Tibial artery (tissue), 4 donors: ENCODE data around the gene EXOC6.

Experiments used
- DNase-seq, 2 donors: peaks; one replicate each; pipeline ENCODE4 v3.0.0-alpha.2; 2019
- H3K27ac ChIP-seq, 2 donors: fragments of 200-600 bp; sonication (generic) in 1 of 2; 1 replicate in 1 of 2; 2 replicates in 1 of 2; pipeline ENCODE4 v1.5.1; 2018 to 2019; ENCODE audit warnings: mild to moderate bottlenecking in 1 of 2
- H3K27me3 ChIP-seq, 2 donors: fragments of 200-600 bp; sonication (generic) in 1 of 2; one replicate each; pipeline versions ENCODE4 v1.5.1 to v1.6.0; 2016 to 2019
- H3K36me3 ChIP-seq, 3 donors: fragments of 200-600 bp; sonication (generic) in 2 of 3; one replicate each; pipeline ENCODE4 v1.5.1; 2016 to 2019; ENCODE audit warnings: mild to moderate bottlenecking in 2 of 3
- H3K4me1 ChIP-seq, 4 donors: fragments of 200-600 bp; sonication (generic) in 2 of 4; 1 replicate in 3 of 4; 2 replicates in 1 of 4; pipeline ENCODE4 v1.5.1; 2016 to 2019
- H3K4me3 ChIP-seq, 2 donors: fragments of 200-600 bp; sonication (generic) in 1 of 2; 1 replicate in 1 of 2; 2 replicates in 1 of 2; pipeline ENCODE4 v1.5.1; 2018 to 2019; ENCODE audit warnings: mild to moderate bottlenecking in 2 of 2
- H3K9me3 ChIP-seq, 3 donors: fragments of 200-600 bp; sonication (generic) in 1 of 3; one replicate each; pipeline ENCODE4 v1.5.1; 2016 to 2019
- intact Hi-C: fragments of 100-400 bp; cut with DNase I; formaldehyde crosslinking; loops from one replicate; pipeline ENCODE4 v1.15.0; 2023; ENCODE audit warnings: low total_unique reads
- TF ChIP-seq, protein P1 (sequence below), 2 experiments: fragments of 200-600 bp in 1 of 2; fragments of 450-650 bp in 1 of 2; IDR thresholded peaks; one replicate each; pipeline ENCODE4 v1.5.1; 2017 to 2019; ENCODE audit warnings: antibody characterized with exemption in 2 of 2, mild to moderate bottlenecking in 1 of 2, moderate library complexity in 1 of 2

The EXOC6 gene

GRCh38 chr10:93066544-93066913, 218.2 kb downstream of the EXOC6 start:
- Histone ChIP-seq H3K9me3 (no peaks in the 10 kb centered on the region), H3K27ac (no peak overlapping the region), H3K36me3 (no peaks in the 10 kb centered on the region), H3K4me3 (no peak overlapping the region), H3K27me3 (peaks cover 0 to 95% of the 10 kb centered on the region in 2 donors), H3K4me1 (peaks cover 0 to 44% (median 37%) of the 10 kb centered on the region in 4 donors)
- intact Hi-C loops, result loop anchor here (10.0 kb wide), 1 partner anchor 102 kb away; no protein-coding TSS in a partner anchor
- TF ChIP-seq, protein P1, sequence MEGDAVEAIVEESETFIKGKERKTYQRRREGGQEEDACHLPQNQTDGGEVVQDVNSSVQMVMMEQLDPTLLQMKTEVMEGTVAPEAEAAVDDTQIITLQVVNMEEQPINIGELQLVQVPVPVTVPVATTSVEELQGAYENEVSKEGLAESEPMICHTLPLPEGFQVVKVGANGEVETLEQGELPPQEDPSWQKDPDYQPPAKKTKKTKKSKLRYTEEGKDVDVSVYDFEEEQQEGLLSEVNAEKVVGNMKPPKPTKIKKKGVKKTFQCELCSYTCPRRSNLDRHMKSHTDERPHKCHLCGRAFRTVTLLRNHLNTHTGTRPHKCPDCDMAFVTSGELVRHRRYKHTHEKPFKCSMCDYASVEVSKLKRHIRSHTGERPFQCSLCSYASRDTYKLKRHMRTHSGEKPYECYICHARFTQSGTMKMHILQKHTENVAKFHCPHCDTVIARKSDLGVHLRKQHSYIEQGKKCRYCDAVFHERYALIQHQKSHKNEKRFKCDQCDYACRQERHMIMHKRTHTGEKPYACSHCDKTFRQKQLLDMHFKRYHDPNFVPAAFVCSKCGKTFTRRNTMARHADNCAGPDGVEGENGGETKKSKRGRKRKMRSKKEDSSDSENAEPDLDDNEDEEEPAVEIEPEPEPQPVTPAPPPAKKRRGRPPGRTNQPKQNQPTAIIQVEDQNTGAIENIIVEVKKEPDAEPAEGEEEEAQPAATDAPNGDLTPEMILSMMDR (IDR thresholded peaks at IDR 0.05), result no peak
- DNase-seq, result no peak

- no peak for DNase-seq
- H3K4me3 ChIP-seq, result peak overlapping the region; percentile 12 to 39
- H3K27ac ChIP-seq, result no peak overlapping the region
- no peaks in the 10 kb centered on the region for H3K9me3 ChIP-seq
- peaks cover 0 to 44% (median 37%) of the 10 kb centered on the region in 4 donors for H3K4me1 ChIP-seq
- intact Hi-C loops, result loop anchor here (10.0 kb wide), 1 partner anchor 103 kb away; no protein-coding TSS in a partner anchor
- no peaks in the 10 kb centered on the region for H3K36me3 ChIP-seq
- H3K27me3 ChIP-seq, result peaks cover 0 to 95% of the 10 kb centered on the region in 2 donors
- TF ChIP-seq, protein P1 (IDR thresholded peaks at IDR 0.05), result no peak
Measured at GRCh38 chr10:93067443-93068365, 219.4 kb downstream of the EXOC6 start.

DNA sequence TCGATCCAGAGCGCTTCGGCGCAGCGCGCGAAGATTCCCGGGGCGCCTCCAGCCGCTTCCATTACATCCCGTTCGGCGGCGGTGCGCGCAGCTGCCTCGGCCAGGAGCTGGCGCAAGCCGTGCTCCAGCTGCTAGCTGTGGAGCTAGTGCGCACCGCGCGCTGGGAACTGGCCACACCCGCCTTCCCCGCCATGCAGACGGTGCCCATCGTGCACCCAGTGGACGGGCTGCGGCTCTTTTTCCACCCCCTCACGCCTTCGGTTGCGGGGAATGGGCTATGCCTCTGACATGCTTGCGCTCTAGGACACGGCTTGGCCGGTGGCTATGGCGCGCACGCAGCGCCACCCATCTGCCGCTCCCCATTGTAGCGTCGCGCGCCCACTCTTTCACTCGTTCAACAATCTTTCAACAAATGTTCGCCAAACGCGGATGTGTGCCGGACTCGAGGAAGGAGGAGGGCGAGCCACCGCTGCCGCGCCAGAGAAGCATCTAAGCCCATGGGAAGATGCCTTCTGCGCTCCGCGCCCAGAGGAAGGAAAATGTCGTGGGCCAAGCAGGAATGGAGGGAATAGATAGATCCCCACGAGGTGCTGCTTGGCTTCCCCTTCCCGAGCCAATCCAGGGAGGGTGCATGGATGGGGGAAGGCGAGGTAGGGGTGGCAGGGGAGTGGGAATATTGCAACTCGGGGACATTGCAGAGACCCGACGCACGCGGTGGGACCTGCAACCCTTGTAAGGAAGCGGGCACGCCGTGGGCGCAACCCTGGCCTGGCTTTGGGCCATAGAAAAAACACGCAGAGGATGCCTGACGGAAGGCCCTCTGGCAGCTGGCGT, 220.3 kb downstream of the EXOC6 start:
- TF ChIP-seq, protein P1 (IDR thresholded peaks at IDR 0.05), result peak in 1 of 2 experiments; percentile 8
- Histone ChIP-seq H3K36me3 (no peaks in the 10 kb centered on the region), H3K4me1 (peaks cover 0 to 48% (median 41%) of the 10 kb centered on the region in 4 donors), H3K27ac (no peak overlapping the region), H3K4me3 (peak overlapping the region; percentile 12 to 39), H3K9me3 (no peaks in the 10 kb centered on the region), H3K27me3 (peaks cover 0 to 95% of the 10 kb centered on the region in 2 donors)
- DNase-seq, result no peak
- intact Hi-C loops, result loop anchor here (10.0 kb wide), 1 partner anchor 104 kb away; no protein-coding TSS in a partner anchor

DNA sequence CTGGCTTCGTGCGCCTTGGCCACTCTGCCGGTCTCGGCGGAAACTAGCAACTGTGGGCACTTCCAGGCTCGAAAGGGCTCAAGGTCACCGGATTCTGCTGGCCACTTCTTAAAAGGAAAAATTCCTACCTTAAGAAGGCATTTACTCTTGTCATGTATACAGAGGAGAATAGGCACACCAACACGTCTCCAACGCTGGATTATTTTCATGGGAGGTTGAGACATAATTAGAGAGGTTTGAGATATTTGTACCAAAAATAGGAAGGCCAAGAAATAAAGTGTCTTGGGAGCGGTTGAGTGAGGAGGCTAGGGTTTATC, 220.9 kb downstream of the EXOC6 start:
- H3K9me3 ChIP-seq, result no peaks in the 10 kb centered on the region
- H3K27me3 ChIP-seq, result peaks cover 0 to 95% of the 10 kb centered on the region in 2 donors
- no peak for DNase-seq
- no peak overlapping the region for H3K27ac ChIP-seq
- intact Hi-C loops, result loop anchor here (10.0 kb wide), 1 partner anchor 104 kb away; no protein-coding TSS in a partner anchor
- H3K4me3 ChIP-seq, result no peak overlapping the region
- TF ChIP-seq, protein P1 (IDR thresholded peaks at IDR 0.05), result no peak
- H3K36me3 ChIP-seq, result no peaks in the 10 kb centered on the region
- H3K4me1 ChIP-seq, result peaks cover 0 to 53% (median 47%) of the 10 kb centered on the region in 4 donors

- Histone ChIP-seq H3K4me1 (peaks cover 0 to 61% (median 54%) of the 10 kb centered on the region in 4 donors), H3K27me3 (peaks cover 0 to 95% of the 10 kb centered on the region in 2 donors), H3K27ac (no peak overlapping the region), H3K4me3 (no peak overlapping the region), H3K36me3 (no peaks in the 10 kb centered on the region), H3K9me3 (no peaks in the 10 kb centered on the region)
- no peak for DNase-seq
- TF ChIP-seq, protein P1 (IDR thresholded peaks at IDR 0.05), result no peak
- intact Hi-C loops, result no loop called here
Measured at GRCh38 chr10:93070378-93071176, 222.3 kb downstream of the EXOC6 start.
